H9 (cell line): ENCODE data around the gene DIO1. TPM values are rescaled to one million over a fixed set of nuclear protein-coding genes. Genes with fewer than 3 reads are reported as not detected.

Experiments
- DNase-seq: peaks from one replicate; pipeline ENCODE4 v3.0.0-alpha.2; 2017
- H2AFZ ChIP-seq: one replicate; pipeline ENCODE4 v1.6.1; 2013; ENCODE audit warnings: mild to moderate bottlenecking, low read length, control low read depth, moderate library complexity
- H2AK5ac ChIP-seq: 2 replicates; pipeline ENCODE4 v1.6.1; 2013; ENCODE audit warnings: low read length, control low read depth, mixed read lengths; ENCODE audit not compliant: insufficient read length
- H2BK120ac ChIP-seq: one replicate; pipeline ENCODE4 v1.6.1; 2013; ENCODE audit warnings: low read depth, mild to moderate bottlenecking, low read length, control low read depth, inconsistent platforms; ENCODE audit not compliant: poor library complexity, severe bottlenecking
- H2BK12ac ChIP-seq: 2 replicates; pipeline ENCODE4 v1.6.1; 2013; ENCODE audit warnings: low read length, control low read depth, mixed read lengths, low read depth; ENCODE audit not compliant: insufficient read length
- H2BK15ac ChIP-seq: 2 replicates; pipeline ENCODE4 v1.6.1; 2013; ENCODE audit warnings: low read depth, low read length, control low read depth
- H2BK20ac ChIP-seq: one replicate; pipeline ENCODE4 v1.6.1; 2013; ENCODE audit warnings: low read depth, mild to moderate bottlenecking, low read length, control low read depth, inconsistent platforms; ENCODE audit not compliant: poor library complexity, severe bottlenecking
- H2BK5ac ChIP-seq: 2 replicates; pipeline ENCODE4 v1.6.1; 2013; ENCODE audit warnings: low read length, control low read depth, mixed read lengths; ENCODE audit not compliant: insufficient read length
- H3K14ac ChIP-seq: 2 replicates; pipeline ENCODE4 v1.6.1; 2013; ENCODE audit warnings: low read length, control low read depth; ENCODE audit not compliant: insufficient read depth
- H3K18ac ChIP-seq: 2 replicates; pipeline ENCODE4 v1.6.1; 2013; ENCODE audit warnings: low read depth, mild to moderate bottlenecking, mixed read lengths, low read length, control low read depth; ENCODE audit not compliant: insufficient read length
- H3K23ac ChIP-seq: 2 replicates; pipeline ENCODE4 v1.6.1; 2013; ENCODE audit warnings: low read length, control low read depth, mixed read lengths, low read depth; ENCODE audit not compliant: insufficient read length
- H3K23me2 ChIP-seq: 2 replicates; pipeline ENCODE4 v1.6.1; 2013; ENCODE audit warnings: low read depth, mild to moderate bottlenecking, mixed read lengths, low read length, control low read depth; ENCODE audit not compliant: insufficient read length, poor library complexity, severe bottlenecking
- H3K27ac ChIP-seq: 2 replicates; pipeline ENCODE4 v1.5.1; 2013; ENCODE audit warnings: low read length, control low read depth, mixed read lengths, low read depth; ENCODE audit not compliant: insufficient read length
- H3K27me3 ChIP-seq: 2 replicates; pipeline ENCODE4 v1.6.1; 2013; ENCODE audit warnings: low read length, control low read depth, inconsistent platforms; ENCODE audit not compliant: insufficient read depth
- H3K4ac ChIP-seq: 2 replicates; pipeline ENCODE4 v1.6.1; 2013; ENCODE audit warnings: low read depth, mild to moderate bottlenecking, control low read depth, inconsistent platforms, low read length, moderate library complexity
- H3K4me1 ChIP-seq: 2 replicates; pipeline ENCODE4 v1.6.1; 2013; ENCODE audit warnings: low read length, control low read depth, inconsistent platforms; ENCODE audit not compliant: insufficient read depth
- H3K4me2 ChIP-seq: 2 replicates; pipeline ENCODE4 v1.6.1; 2013; ENCODE audit warnings: low read length, control low read depth, mixed read lengths; ENCODE audit not compliant: insufficient read length, insufficient read depth
- H3K56ac ChIP-seq: 2 replicates; pipeline ENCODE4 v1.6.1; 2013; ENCODE audit warnings: low read depth, mild to moderate bottlenecking, mixed read lengths, low read length, control low read depth; ENCODE audit not compliant: insufficient read length
- H3K79me1 ChIP-seq: 2 replicates; pipeline ENCODE4 v1.6.1; 2013; ENCODE audit warnings: low read depth, mild to moderate bottlenecking, moderate library complexity, low read length, control low read depth, inconsistent platforms; ENCODE audit not compliant: insufficient read depth, poor library complexity, severe bottlenecking
- H3K79me2 ChIP-seq: 2 replicates; pipeline ENCODE4 v1.6.1; 2013; ENCODE audit warnings: low read length, control low read depth, inconsistent platforms; ENCODE audit not compliant: insufficient read depth
- H3K9ac ChIP-seq: 2 replicates; pipeline ENCODE4 v1.6.1; 2013; ENCODE audit warnings: low read length, control low read depth, mixed read lengths; ENCODE audit not compliant: insufficient read length; ENCODE audit errors: extremely low read depth
- H3K9me3 ChIP-seq: one replicate; pipeline ENCODE4 v1.6.1; 2013; ENCODE audit warnings: low read depth, low read length, inconsistent platforms; ENCODE audit not compliant: control insufficient read depth
- H3T11ph ChIP-seq: one replicate; pipeline ENCODE4 v1.6.1; 2013; ENCODE audit warnings: mild to moderate bottlenecking, low read length, control low read depth, inconsistent platforms
- H4K20me1 ChIP-seq: one replicate; pipeline ENCODE4 v1.6.1; 2013; ENCODE audit not compliant: control insufficient read depth, insufficient read length, insufficient read depth
- H4K5ac ChIP-seq: 2 replicates; pipeline ENCODE4 v1.6.1; 2013; ENCODE audit warnings: low read depth, mild to moderate bottlenecking, mixed read lengths, low read length, control low read depth; ENCODE audit not compliant: insufficient read length
- H4K8ac ChIP-seq: replicated peaks from 2 replicates; pipeline ENCODE4 v1.6.1; 2013; ENCODE audit warnings: low read length, control low read depth, mixed read lengths, low read depth; ENCODE audit not compliant: insufficient read length
- H4K91ac ChIP-seq: 2 replicates; pipeline ENCODE4 v1.6.1; 2013; ENCODE audit warnings: low read depth, mild to moderate bottlenecking, moderate library complexity, mixed read lengths, low read length, control low read depth; ENCODE audit not compliant: insufficient read length
- H3K27ac Mint-ChIP-seq, 3 experiments: 2 replicates in 2 of 3; 3 replicates in 1 of 3; pipeline ENCODE4 v1.8.0; 2020 to 2021; ENCODE audit warnings: mixed read lengths in 3 of 3, mild to moderate bottlenecking in 1 of 3, moderate library complexity in 1 of 3
- H3K27me3 Mint-ChIP-seq: 2 replicates; pipeline ENCODE4 v1.8.0; 2021; ENCODE audit warnings: low read depth, mild to moderate bottlenecking, moderate library complexity, mixed read lengths
- H3K36me3 Mint-ChIP-seq, 3 experiments: 2 replicates in 2 of 3; 3 replicates in 1 of 3; pipeline ENCODE4 v1.8.0; 2020 to 2021; ENCODE audit warnings: low read depth in 3 of 3, mixed read lengths in 3 of 3; ENCODE audit not compliant: insufficient read depth in 1 of 3
- H3K4me1 Mint-ChIP-seq, 2 experiments: 2 replicates each; pipeline ENCODE4 v1.8.0; 2020; ENCODE audit warnings: mixed read lengths in 2 of 2
- H3K4me3 Mint-ChIP-seq, 2 experiments: 2 replicates in 1 of 2; 3 replicates in 1 of 2; pipeline ENCODE4 v1.8.0; 2020 to 2021; ENCODE audit warnings: mild to moderate bottlenecking in 2 of 2, mixed read lengths in 2 of 2, moderate library complexity in 1 of 2
- H3K9me3 Mint-ChIP-seq, 2 experiments: 2 replicates in 1 of 2; 3 replicates in 1 of 2; pipeline ENCODE4 v1.8.0; 2020; ENCODE audit warnings: mild to moderate bottlenecking in 2 of 2, mixed read lengths in 2 of 2, moderate library complexity in 1 of 2
- CTCF ChIP-seq: fragments of 200-600 bp; sonication (generic); conservative IDR thresholded peaks from 3 replicates; pipeline ENCODE4 v1.8.0; 2021; ENCODE audit warnings: antibody characterized with exemption, mild to moderate bottlenecking
- WGBS: extraction: QIAGEN DNeasy Blood & Tissue Kit; methylation state at CpG from one replicate; pipeline ENCODE4 v1.1.7; 2013; ENCODE audit warnings: missing lambda C conversion rate, low lambda C conversion rate, mixed read lengths; ENCODE audit not compliant: insufficient read length; ENCODE audit errors: extremely low coverage; 5-methylcytosine and 5-hydroxymethylcytosine counted together
- total RNA-seq: library from RNA; stranded (reverse); gene quantifications from 2 replicates; pipeline ENCODE4 v1.2.1, GENCODE V29; 2021

DIO1 gene
- total RNA-seq, 1 experiment from 2014 or later = not detected

- H4K8ac ChIP-seq = no peak within 1 kb of the TSS
- H4K5ac ChIP-seq = no peak within 1 kb of the TSS
- H2BK5ac ChIP-seq = no peak within 1 kb of the TSS
- no peaks in the 10 kb centered on the region for H4K20me1 ChIP-seq
- H3K79me1 ChIP-seq = no peaks in the 10 kb centered on the region
- H2BK15ac ChIP-seq = no peak within 1 kb of the TSS
- H3K4me2 ChIP-seq = peak within 1 kb of the TSS; percentile 74
- H2AK5ac ChIP-seq = no peak within 1 kb of the TSS
- no peak within 1 kb of the TSS for H4K91ac ChIP-seq
- H3K4me3 Mint-ChIP-seq = peak within 1 kb of the TSS; percentile 93 to 95
- no peak within 1 kb of the TSS for H3K27ac ChIP-seq
- H3K56ac ChIP-seq = no peak within 1 kb of the TSS
- H3T11ph ChIP-seq = no peak within 1 kb of the TSS
- peak; percentile 93 for DNase-seq
- no peak within 1 kb of the TSS for H2BK20ac ChIP-seq
- peak within 1 kb of the TSS; percentile 33 for H3K14ac ChIP-seq
- peak within 1 kb of the TSS; percentile 56 to 87 (median 75); a peak in 6 of 7 replicates for H3K27ac Mint-ChIP-seq
- H3K18ac ChIP-seq = peak within 1 kb of the TSS; percentile 2
- H3K9me3 ChIP-seq = no peaks in the 10 kb centered on the region
- peaks cover 3% of the 10 kb centered on the region for H3K27me3 Mint-ChIP-seq
- H3K4me1 ChIP-seq = no peaks in the 10 kb centered on the region; the same call in 1 of the 2 replicates
- WGBS = no CpG with 5 or more reads among the region's 62 CpGs
- peak within 1 kb of the TSS; percentile 45 for H3K9ac ChIP-seq
- no peaks in the 10 kb centered on the region for H3K23me2 ChIP-seq
- peaks cover 12 to 19% of the 10 kb centered on the region in 2 experiments for H3K4me1 Mint-ChIP-seq
- peaks cover 0 to 16% (median 4%) of the 10 kb centered on the region in 3 experiments; a peak in 3 of 7 replicates for H3K36me3 Mint-ChIP-seq
- no peaks in the 10 kb centered on the region for H3K79me2 ChIP-seq
- no peak within 1 kb of the TSS for H2BK120ac ChIP-seq
- H3K23ac ChIP-seq = no peak within 1 kb of the TSS
- no peak within 1 kb of the TSS for H2BK12ac ChIP-seq
- H3K4ac ChIP-seq = no peak within 1 kb of the TSS
- H2AFZ ChIP-seq = peak within 1 kb of the TSS; percentile 43
- no peaks in the 10 kb centered on the region for H3K9me3 Mint-ChIP-seq
- no peaks in the 10 kb centered on the region for H3K27me3 ChIP-seq
- no peak for TF ChIP-seq CTCF
Measured at GRCh38 chr1:53889304-53890298, 4.4 kb upstream of the DIO1 start, which contains the start of gene YIPF1. TSS of gene YIPF1 (minus strand) at chr1:53889797. CDS start at chr1:53888937, 860 bp downstream.
